ENCODE data around the gene NUP98. TPM values are rescaled to one million over a fixed set of nuclear protein-coding genes. Genes with fewer than 3 reads are reported as not detected.

Gene NUP98
- total and polyA plus RNA-seq, 2 of the 13 experiments (the other 11 are each of a cell fraction or from before 2014, with no cell fraction given): 76.6 to 85.3 TPM

GRCh38 chr11:3738241-3738640 lies 59.1 kb downstream of the NUP98 start (continued):
- TF ChIP-seq FOXK1 (CRISPR knock-in tag; IDR thresholded peaks at IDR 0.05; ENCODE audit: borderline replicate concordance, low read depth) (no peak), ATF5 (CRISPR knock-in tag; IDR thresholded peaks at IDR 0.05; ENCODE audit: low read depth) (no peak), JUND (CRISPR knock-in tag; IDR thresholded peaks at IDR 0.05) (no peak), ZNF354B (CRISPR knock-in tag; IDR thresholded peaks at IDR 0.05) (no peak)
- TF ChIP-seq, protein P1, sequence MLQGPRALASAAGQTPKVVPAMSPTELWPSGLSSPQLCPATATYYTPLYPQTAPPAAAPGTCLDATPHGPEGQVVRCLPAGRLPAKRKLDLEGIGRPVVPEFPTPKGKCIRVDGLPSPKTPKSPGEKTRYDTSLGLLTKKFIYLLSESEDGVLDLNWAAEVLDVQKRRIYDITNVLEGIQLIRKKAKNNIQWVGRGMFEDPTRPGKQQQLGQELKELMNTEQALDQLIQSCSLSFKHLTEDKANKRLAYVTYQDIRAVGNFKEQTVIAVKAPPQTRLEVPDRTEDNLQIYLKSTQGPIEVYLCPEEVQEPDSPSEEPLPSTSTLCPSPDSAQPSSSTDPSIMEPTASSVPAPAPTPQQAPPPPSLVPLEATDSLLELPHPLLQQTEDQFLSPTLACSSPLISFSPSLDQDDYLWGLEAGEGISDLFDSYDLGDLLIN (CRISPR knock-in tag; IDR thresholded peaks at IDR 0.05; ENCODE audit: borderline replicate concordance): no peak
- TF ChIP-seq, protein P2, sequence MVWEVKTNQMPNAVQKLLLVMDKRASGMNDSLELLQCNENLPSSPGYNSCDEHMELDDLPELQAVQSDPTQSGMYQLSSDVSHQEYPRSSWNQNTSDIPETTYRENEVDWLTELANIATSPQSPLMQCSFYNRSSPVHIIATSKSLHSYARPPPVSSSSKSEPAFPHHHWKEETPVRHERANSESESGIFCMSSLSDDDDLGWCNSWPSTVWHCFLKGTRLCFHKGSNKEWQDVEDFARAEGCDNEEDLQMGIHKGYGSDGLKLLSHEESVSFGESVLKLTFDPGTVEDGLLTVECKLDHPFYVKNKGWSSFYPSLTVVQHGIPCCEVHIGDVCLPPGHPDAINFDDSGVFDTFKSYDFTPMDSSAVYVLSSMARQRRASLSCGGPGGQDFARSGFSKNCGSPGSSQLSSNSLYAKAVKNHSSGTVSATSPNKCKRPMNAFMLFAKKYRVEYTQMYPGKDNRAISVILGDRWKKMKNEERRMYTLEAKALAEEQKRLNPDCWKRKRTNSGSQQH (CRISPR knock-in tag; IDR thresholded peaks at IDR 0.05; ENCODE audit: low read depth): no peak

- intact Hi-C loops (cut with micrococcal nuclease; ENCODE audit: unreplicated experiment): no loop called here
- TSS peak; percentile 25 for BruUV-seq (replicated peaks)
- FAIRE-seq (no peak), ATAC-seq (no peak), DNase-seq (ENCODE audit: low spot score) (no peak)
- CTCF ChIA-PET (ENCODE audit: low intra/inter-chr PET ratio, low total read pairs): no interaction called here
- Histone ChIP-seq H2AFZ (ENCODE audit: low read length) (no peak overlapping the region), H3K4me3 (replicated peaks in 1 of 3; ENCODE audit: insufficient read depth in 1 of 3, low read depth in 2 of 3, low read length in 3 of 3) (no peak overlapping the region), H3K4me1 (ENCODE audit: insufficient read depth, low read length) (peaks cover 10% of the 10 kb centered on the region), H3K9me3 (ENCODE audit: low read length) (no peaks in the 10 kb centered on the region), H3K27me3 (ENCODE audit: control insufficient read depth in 1 of 2, insufficient read depth in 2 of 2, low read length in 2 of 2) (no peaks in the 10 kb centered on the region), H3K36me3 (replicated peaks in 1 of 2; ENCODE audit: control insufficient read depth in 1 of 2, insufficient read depth in 2 of 2, low read length in 2 of 2) (peaks cover 9 to 78% of the 10 kb centered on the region in 2 experiments), H4K20me1 (ENCODE audit: insufficient read depth, low read length) (no peaks in the 10 kb centered on the region), H3K27ac (ENCODE audit: extremely low read length, insufficient read depth, low read length) (no peak overlapping the region), H3K79me2 (ENCODE audit: insufficient read depth, low read length) (no peaks in the 10 kb centered on the region), H3K9ac (ENCODE audit: insufficient read depth, low read depth, low read length) (no peak overlapping the region), H3K4me2 (ENCODE audit: low read depth, low read length) (no peak overlapping the region)
- in situ Hi-C loops (cut with HindIII; ENCODE audit: extremely low pct_ligation_motif_present, low pct_unique_long_range_greater_than_20kb): no loop called here
- TF ChIP-seq ASH2L (IDR thresholded peaks at IDR 0.05; ENCODE audit: insufficient read length, low read depth, low read length): no peak
- no peak for TF ChIP-seq KLF6 (CRISPR knock-in tag; IDR thresholded peaks at IDR 0.05)
- no peak for TF ChIP-seq ZNF441 (CRISPR knock-in tag; IDR thresholded peaks at IDR 0.05; ENCODE audit: borderline replicate concordance)
- no peak for TF ChIP-seq GATAD1 (CRISPR knock-in tag; IDR thresholded peaks at IDR 0.05)
- TF ChIP-seq ZFP91 (CRISPR knock-in tag; IDR thresholded peaks at IDR 0.05; ENCODE audit: borderline replicate concordance): no peak
- TF ChIP-seq GTF3A (CRISPR knock-in tag; conservative IDR thresholded peaks at IDR 0.05): no peak
- 93% methylated on average over 11 of the region's 11 CpGs for WGBS (ENCODE audit: low lambda C conversion rate)
- POLR2A ChIA-PET: no interaction called here
Measured at GRCh38 chr11:3737386-3737933, 59.9 kb downstream of the NUP98 start.
